ENCODE data around the gene C3orf70.

Gene C3orf70

DNA sequence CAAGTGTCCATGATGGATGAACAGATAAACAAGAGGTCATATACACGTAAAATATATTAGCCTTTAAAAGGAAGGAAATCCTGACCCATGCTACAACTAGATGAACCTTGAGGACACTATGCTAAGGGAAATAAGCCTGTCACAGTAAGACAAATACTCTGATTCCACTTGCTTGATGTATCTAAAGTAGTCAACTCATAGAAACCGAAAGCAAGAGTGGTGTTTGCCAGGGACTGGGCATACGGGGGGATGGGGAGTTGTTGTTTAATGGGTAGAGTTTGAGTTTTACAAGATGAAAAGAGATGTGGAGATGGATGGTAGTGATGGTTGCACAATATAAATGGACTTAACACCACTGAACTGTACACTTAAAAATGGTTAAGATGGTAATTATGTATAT, 65.4 kb downstream of the C3orf70 start:
- no peak for DNase-seq (ENCODE audit: low read depth)

DNA sequence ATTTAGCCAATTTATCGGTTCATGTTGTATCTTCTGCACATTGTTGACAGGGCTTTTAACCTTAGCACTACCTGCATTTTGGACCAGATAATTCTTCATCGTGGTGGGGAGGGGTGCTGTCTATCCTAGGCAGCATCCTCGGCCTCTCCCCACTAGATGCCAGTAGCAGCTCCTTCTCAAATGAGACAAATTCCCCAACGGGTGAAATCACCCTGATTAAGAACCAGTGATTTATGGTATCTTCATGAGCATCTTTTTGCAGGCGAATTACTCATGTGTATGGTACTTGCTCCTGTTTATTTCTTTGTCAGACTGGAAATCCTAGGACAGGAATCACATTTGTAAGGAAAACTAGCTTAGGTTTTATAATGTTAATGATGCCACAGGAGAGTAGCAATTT, 68.0 kb downstream of the C3orf70 start:
- DNase-seq (ENCODE audit: low read depth), result no peak

DNA sequence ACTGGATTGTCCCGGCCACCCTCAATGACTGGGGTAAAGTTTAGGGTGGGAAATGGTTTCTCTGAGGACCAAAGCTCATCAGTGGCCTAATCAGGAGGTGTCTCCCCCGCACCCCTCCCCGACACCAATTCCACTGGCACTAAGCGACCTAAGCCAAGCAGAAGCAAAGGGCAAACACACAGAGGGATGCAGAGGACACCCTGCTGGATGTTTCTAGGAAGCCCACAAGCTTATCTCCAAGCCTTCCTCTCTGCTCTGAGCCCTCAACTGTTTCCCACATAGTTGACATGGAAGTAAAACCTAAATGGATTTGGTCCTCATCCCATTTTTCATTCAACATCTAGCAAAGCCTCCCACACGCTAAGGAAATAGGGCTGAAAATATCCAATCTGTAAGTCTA, 68.5 kb downstream of the C3orf70 start:
- no peak for DNase-seq (ENCODE audit: low read depth)

DNA sequence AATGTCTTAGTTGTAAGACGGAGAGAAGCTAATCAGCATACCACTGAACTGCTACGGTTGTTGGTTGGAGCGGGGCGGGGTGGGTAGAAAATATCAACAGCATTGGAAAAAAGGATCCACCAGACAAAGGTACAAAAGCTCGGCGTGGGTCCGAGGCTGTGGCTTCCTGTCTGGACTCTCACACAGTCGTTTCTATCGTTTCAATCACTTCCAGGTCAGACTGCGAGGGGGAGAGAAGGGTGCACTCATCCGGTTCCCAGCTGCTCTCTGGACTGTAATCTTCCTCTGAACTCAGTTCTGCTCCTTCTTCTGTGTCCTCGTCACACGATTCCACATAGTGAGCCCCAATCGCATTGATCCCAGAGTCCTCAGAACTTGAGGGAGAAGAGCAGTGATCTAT, 70.0 kb downstream of the C3orf70 start:
- DNase-seq (ENCODE audit: low read depth), result no peak

DNA sequence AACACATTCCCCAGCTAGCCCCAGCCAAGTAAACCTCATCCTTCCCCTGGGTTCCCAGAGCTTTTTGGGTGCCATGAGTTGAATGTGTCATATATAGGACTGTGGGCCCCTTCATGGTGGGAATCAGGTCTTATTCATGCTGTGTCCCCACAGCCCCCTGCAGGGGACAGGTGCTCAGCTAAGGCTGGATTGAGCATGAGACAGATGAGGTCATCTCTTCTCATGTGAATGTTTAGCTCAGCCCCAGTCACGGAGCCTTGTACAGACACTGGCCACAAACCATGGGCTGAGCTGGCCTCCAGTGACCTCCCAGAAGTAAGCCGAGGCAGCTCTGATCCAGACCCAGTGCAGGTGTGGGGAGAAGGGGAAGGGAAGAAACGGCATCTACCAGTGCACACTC, 70.7 kb downstream of the C3orf70 start:
- DNase-seq (ENCODE audit: low read depth), result no peak

DNA sequence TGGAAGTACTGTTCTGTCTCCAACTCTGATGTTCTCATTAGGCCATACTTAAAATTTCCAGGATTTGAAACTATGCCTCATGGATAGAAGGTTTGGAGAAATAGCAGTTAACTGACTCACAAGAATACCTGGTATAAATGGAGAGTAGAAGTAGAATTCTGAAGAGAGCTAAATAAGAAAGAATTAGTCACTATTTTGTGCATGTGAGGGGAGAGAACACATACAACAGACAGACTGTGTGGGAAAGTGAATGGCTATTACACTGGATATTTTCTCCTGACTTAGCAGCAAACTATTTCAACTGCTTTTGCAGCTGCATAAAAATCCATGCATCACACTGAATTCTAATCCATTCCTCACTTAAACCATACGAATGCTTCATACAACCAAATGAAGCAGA, 71.3 kb downstream of the C3orf70 start:
- no peak for DNase-seq (ENCODE audit: low read depth)

DNA sequence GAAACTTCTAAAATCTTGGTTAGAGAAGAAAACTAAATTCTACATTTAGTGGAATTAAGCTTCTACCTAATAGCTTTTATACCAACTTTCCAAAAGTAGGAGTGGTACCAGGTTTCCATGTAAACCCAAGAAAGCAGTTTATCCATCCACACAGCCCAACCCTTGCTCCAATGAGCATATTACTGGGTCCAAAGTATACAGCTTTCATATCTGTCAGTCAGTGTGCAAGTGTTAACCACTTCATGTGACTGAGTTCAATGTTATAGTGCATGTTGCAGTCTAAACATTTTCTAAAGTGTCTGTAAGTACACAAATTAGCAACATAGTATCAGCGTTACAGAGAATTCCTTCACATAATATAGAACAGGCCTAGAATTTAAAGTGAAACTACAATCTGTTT, 73.2 kb downstream of the C3orf70 start:
- DNase-seq (ENCODE audit: low read depth), result no peak

DNA sequence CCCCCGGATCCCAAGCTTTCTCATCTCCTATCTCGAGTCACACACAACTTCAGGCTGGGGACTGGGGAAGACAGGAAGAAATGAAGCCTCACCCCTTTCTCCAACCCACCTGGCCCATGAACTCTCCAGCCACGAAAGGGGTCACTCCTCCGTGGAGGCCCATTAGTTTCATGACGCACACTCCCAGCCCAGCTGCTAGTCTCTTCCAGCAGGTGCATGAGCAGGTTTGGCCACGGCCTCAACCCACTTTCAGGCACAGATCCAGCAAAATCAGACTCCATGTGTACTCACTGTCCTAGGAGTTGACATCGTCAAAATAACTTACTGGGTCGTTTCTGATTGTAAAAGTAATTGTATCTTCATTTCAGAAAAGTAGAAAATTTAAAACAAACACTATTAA, 76.6 kb downstream of the C3orf70 start:
- no peak for DNase-seq (ENCODE audit: low read depth)

DNA sequence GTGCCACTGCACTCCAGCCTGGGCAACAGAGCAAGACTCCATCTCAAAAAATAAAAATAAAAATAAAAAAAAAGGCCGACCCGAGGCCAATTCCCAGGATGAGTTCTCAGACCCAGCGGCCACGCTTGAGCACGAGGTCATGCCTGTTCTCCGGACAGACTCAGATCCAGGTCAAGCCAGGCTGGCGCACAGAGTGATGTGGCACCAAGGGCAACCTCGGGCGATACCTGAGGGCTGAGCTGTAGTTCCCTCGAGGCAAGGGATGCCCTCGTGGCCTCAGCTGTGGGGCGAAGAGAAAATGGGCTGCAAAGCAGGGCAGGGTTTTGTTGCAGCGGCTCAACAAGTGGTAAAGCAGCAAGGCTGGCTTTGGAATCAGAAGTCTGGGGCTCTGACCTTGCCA, 77.3 kb downstream of the C3orf70 start:
- DNase-seq (ENCODE audit: low read depth), result no peak

DNA sequence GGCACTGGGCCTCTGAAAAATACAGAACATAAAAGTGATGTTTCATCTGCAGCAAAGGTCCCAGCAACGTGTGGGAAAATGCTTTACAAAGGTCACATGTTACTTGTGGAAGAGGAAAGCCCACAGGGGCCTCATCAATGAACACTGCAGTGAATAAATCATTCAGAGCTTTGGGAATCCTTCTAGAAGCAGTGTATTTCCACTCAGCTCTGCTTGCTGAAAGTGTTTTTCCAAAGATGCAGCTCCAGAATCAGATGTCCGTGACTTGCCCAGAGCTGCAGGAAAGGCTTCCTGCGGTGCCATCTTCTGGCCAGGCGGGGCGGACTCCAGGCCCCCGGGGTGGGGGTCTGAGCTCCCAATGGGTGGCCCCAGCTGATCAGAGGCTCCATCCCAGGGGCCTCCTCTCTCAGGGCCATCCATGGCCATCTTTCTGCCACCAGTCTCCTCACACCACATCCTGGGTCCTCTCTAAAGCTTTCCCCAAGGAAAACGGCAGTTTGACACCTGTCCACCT, 81.5 kb downstream of the C3orf70 start:
- no peak for DNase-seq (ENCODE audit: low read depth)

DNA sequence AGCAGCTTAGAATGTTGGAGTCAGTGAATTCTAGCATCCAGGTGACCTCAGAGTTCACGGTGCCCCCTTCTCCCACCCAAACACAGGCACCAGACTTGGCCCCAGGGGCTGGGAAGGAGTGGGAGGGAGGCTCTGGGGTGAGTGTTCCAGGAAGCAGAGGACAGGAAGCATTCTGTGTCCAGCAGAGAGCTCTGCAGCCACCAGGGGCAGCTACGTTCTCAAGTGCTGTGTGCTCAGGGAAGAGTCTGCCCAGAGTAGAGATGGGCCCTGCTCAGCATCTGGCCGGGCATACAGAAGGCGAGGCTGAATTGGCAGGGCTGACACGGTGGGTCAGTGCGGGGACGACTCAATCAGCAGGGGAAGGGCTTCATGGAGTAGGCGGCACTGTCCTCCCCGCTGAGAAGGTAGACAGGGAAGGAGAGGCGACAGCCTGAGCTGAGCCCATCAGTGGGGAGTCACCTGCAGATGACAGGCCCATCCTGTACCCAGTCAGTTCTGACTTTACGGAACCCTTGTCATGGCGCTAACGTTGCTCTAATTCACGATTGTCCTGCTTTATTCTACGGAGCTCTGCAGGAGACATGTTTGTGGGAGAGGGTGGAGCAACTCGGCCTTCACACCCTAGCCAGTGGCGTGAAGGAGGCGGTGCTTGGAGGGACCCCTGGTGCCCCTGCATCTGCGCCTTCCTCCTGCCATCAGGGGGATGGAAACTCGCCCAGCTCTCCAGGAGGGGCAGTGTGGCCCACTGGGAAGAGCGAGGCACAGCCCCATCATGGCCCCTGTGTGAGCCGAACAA, 82.2 kb downstream of the C3orf70 start:
- peak; percentile 42 for DNase-seq (ENCODE audit: low read depth)

DNA sequence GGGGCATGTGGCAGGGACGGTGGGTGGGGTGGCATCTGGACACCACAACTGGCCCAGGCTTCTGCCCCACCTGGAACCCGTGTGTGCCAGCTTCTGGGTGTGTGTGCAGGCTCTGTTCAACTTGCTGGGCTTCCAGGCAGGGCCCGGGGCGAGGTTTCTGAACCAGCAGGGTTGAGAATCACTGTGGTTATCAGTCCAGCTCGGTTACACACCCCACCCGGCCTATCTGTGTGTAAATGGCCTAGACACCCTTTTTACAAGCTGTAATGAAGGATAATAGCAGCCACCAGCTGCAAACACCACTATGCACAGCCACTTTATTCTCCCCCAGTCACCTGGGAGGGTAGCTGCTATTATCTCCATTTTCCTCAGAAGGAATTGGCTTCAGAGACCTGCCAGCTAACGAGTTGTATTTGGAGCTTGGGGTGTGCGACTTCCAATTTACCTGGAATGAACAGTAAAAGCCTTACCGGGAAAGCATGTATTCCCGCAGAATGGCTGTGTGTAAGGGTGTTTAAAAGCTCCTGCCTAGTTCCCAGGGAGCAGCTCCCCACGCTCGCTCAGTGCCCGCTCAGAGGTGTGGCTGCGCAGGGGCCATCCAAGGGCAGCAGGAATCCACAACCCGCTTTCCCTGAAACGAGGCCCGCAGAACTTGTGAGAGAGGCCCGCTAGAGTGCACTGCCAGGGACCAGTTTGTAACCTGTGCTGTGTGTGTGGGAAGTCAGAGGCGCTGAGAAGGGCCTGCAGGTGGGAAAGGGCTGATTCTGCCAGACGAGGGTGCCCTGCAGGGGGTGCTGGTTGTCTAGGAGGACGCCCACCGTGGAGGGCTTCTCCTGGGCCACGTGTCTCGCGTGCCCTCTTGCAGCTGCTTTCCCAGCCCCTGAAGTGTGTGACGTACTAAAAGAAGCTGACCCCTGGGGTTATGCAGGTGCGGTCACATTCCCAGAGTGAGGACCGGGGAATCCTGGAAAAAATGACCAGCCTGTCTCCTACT, 83.5 kb downstream of the C3orf70 start:
- no peak for DNase-seq (ENCODE audit: low read depth)

DNA sequence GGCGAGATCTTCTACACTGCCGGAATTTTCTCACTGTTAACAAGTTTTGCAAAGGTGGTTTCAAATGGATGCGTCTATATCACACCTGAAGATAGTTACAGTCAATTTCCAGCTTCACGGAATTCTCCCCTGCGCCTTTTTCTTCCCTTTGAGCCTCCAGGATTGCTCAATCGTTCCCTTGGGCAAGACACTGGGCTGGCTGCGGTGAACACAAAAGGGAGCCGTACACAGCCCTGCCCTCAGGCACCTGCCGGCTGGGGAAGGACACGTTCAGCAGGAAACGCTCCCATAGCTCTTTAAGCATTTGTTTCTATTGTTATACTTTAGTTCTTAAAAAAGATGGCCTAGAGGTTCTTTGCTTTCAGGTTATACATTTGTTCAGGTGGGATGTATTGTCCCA, 85.7 kb downstream of the C3orf70 start:
- DNase-seq (ENCODE audit: low read depth), result no peak

DNA sequence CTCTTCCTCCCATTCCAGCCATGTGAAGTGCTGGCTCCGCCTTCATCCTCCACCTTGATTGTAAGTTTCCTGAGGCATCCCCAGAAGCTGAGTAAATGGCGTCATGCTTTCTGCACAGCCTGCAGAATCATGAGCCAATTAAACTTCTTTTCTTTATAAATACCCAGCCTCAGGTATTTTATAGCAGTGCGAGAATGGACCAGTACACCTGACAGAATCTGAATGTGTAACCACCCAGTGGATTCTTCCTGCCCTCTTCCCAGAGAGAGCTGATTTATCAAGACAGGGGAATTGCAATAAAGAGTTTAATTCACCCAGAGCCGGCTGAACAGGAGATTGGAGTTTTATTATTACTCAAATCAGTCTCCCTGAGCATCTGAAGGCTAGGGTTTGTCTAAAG, 86.6 kb downstream of the C3orf70 start:
- no peak for DNase-seq (ENCODE audit: low read depth)

DNA sequence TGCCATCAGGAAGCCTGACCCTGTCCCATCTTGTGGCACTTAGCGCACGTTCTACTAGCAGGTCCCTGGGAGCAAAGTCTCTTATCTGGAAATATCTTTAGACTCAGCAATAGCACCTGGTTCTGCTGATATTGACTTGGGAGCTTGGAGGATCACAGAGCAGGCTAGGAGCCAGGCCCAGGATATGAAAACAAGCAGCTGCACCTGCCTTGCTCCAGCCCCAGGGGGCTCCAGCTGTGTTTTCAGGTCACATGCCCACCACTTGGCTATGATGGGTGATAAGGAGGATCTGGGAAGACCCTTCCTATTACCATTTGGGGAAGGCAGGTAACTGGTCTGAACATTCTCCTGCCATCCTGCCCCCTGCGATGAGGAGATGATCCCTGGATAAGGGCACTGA, 87.8 kb downstream of the C3orf70 start:
- no peak for DNase-seq (ENCODE audit: low read depth)

DNA sequence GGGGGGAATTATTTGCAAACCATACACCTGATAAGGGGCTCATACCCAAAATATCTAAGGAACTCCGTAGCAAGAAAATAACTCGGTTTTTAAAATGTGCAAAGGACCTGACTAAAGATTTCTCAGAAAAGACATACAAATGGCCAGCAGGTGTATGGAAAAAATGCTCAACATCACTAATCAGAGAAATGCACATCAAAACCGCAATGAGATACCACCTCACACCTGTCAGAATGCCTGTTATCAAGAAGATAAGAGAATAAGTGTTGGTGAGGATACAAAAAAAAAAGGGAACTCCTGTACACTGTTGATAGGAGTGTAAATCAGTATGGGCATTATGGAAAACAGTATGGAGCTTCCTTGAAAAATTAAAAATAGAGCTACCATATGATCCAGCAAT, 89.4 kb downstream of the C3orf70 start:
- no peak for DNase-seq (ENCODE audit: low read depth)

DNA sequence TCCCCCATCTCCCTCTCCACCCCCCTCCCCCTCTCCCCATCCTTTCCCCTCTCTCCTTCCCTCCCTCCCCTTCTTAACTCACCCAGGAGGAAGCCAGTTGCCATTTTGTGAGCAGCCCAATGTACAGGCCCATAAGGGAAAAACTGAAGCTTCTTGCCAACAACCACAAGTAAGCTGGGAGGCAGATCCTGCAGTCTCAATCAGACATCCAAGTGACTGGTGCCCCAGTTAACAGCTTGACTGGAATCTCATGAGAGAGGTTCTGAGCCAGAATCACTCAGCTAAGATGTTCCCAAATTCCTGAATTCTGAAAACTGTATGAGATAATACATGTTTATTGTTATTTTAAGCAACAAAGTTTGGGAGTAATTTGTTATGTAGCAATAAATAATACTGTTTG, 90.7 kb downstream of the C3orf70 start:
- DNase-seq (ENCODE audit: low read depth), result no peak

DNA sequence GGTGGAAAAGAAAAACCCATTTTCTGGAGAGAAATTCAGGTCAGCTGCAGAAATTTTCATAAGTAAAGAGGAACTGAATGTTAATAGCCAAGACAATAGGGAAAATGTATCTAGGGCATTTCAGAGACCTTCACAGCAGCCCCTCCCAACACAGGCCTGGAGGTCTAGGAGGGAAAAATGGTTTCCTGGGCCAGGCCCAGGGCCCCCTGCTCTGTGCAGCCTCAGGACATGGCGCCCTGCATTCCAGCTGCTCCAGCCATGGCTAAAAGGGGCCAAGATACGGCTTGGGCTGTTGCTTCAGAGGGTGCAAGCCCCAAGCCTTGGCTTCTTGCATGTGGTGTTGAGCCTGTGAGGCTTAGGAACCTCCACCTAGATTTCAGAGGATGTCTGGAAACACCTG, 92.2 kb downstream of the C3orf70 start:
- DNase-seq (ENCODE audit: low read depth), result no peak

DNA sequence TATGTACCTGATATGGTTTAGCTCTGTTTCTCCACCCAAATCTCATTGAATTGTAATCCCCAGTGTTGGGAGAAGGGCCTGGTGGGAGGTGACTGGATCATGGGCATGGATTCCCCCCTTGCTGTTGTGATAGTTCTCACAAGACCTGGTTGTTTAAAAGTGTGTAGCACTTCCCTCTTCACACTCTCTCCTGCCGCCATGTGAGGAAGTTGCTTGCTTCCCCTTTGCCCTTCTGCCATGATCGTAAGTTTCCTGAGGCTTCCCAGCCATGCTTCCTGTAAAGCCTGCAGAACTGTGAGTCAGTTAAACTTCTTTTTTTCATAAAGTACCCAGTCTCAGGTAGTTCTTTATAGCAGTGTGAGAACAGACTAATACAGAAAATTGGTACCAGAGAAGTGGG, 93.1 kb downstream of the C3orf70 start:
- no peak for DNase-seq (ENCODE audit: low read depth)

DNA sequence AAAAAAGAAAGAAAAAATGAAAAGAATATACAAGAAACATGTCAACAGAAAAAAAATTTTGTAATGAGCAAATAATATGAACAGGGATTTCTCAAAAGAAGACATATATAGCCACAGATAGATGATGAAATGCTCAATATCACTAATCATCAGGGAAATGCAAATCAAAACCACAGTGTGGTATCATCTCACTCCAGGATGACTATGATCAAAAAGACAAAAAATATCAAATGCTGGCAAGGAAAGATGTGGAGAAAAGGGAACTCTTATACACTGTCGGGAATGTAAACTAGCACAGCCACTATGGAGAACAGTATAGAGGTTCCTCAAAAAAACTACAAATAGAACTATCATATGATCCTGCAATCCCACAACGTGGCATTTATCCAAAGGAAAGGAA, 94.1 kb downstream of the C3orf70 start:
- DNase-seq (ENCODE audit: low read depth), result no peak

DNA sequence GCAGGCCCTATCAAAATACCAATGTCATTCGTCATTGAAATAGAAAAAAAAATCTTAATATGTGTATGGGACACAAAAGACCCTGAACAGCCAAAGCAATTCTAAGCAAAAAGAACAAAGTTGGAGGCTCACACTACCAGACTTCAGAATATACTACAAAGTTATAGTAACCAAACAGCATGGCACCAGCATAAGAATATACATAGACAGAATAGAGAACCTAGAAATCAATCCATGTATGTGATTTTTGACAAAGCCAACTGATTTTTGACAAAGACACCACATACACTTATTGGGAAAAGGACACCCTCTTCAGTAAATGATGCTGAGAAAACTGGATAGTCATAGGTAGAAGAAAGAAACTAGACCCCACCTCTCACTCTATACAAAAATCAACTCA, 95.0 kb downstream of the C3orf70 start:
- DNase-seq (ENCODE audit: low read depth), result no peak

DNA sequence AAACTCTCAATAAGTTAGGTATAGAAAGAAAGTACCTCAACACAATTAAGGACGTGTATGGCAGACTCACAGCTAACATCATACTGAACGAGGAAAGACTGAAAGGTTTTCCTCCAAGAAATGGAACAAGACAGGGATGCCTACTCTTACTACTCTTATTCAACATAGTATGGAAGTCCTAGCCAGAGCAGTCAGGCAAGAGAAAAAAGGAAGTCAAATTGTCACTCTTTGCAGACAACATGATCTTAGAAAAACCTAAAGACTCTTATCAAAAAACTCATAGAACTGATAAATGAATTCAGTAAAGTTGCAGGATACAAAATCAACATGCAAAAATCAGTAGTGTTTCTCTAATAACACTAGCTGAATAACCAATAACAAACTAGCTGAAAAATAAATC, 96.0 kb downstream of the C3orf70 start:
- no peak for DNase-seq (ENCODE audit: low read depth)

DNA sequence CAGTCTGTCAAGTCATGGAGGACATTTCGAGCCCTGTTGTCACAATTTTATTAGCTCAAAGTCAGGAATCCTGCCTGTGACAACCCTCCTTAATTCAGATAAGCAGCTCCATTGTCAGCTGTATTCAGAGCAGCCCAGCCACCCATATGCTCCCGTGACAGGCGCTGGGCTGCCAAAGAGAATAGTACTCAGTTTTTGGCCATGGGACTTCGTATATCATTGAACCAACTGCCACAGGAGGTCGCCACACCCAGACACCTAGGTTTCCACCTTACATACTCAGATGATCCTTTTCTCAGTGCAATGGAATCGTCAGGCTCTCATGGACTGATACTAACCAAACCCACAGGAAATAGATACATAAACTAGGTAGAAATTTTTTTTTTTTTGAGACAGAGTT, 100.2 kb downstream of the C3orf70 start:
- DNase-seq (ENCODE audit: low read depth), result no peak
